OCI-LY7 (cell line): ENCODE results near the gene C1orf74.

Experiments used
- CTCF ChIP-seq: fragments of 200-600 bp; sonication (generic); conservative IDR thresholded peaks from 2 replicates; pipeline ENCODE4 v1.5.1; 2014; ENCODE audit warnings: mild to moderate bottlenecking, antibody characterized with exemption, low read length, moderate library complexity, mixed read lengths
- EZH2phosphoT487 ChIP-seq: fragments of 200-600 bp; sonication (generic); IDR thresholded peaks from 2 replicates; pipeline ENCODE4 v1.6.1; 2018; ENCODE audit warnings: low read depth, borderline replicate concordance, mild to moderate bottlenecking, mixed run types, antibody characterized with exemption, low read length, moderate library complexity, mixed read lengths

- TF ChIP-seq CTCF, result no peak
- TF ChIP-seq EZH2phosphoT487, result no peak
Observed at GRCh38 chr1:209746451-209747165, 37.8 kb downstream of the C1orf74 start.
